ENCODE measurements around the gene PI4K2A.

DNA sequence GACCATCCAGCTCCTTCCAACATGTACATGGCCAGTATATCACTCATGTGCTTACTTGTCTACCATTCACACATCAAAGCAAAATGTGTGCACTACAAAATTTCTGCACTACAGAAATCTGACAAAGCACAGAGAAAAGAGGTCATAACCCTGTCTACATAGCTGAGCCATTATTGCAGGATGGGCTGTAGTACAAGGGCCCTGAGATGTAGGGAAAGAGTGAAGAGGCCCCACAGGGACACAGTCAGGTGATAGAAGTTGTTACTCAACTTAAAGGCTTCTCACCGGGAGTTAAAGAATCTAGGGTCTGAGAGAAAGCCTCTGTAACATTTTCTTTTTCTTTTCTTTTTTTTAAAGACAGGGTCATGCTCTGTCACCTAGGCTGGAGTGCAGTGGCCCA lies 29.1 kb downstream of the PI4K2A start:
- TF ChIP-seq EZH2 (IDR thresholded peaks at IDR 0.05; ENCODE audit: low read length) (no peak), CTCF (optimal IDR thresholded peaks at IDR 0.05 in 1 of 3, IDR thresholded peaks at IDR 0.05 in 1 of 3, conservative IDR thresholded peaks at IDR 0.05 in 1 of 3; ENCODE audit: extremely low read depth in 1 of 3, insufficient read depth in 2 of 3, low read length in 3 of 3) (no peak)

Measured in keratinocyte (primary cell).